Measurements from ENCODE around the gene ACSF3. TPM values are rescaled to one million over a fixed set of nuclear protein-coding genes. Genes with fewer than 3 reads are reported as not detected.

ACSF3 gene
- total and polyA plus RNA-seq, 2 experiments from 2014 or later = 27.6 to 32.2 TPM

GRCh38 chr16:89140401-89140800 lies 46.7 kb downstream of the ACSF3 start:
- H3K36me3 ChIP-seq = no peaks in the 10 kb centered on the region
- no peak overlapping the region for H3K27ac ChIP-seq
- no peak overlapping the region for H3K4me3 ChIP-seq
- H3K27me3 ChIP-seq = no peaks in the 10 kb centered on the region
- no peak for DNase-seq (ENCODE audit: low read depth in 1 of 2, low spot score in 1 of 2)
- H3K9me3 ChIP-seq (ENCODE audit: low read depth) = no peaks in the 10 kb centered on the region
- H3K4me1 ChIP-seq (ENCODE audit: low read depth) = no peaks in the 10 kb centered on the region
- TF ChIP-seq, protein P1, sequence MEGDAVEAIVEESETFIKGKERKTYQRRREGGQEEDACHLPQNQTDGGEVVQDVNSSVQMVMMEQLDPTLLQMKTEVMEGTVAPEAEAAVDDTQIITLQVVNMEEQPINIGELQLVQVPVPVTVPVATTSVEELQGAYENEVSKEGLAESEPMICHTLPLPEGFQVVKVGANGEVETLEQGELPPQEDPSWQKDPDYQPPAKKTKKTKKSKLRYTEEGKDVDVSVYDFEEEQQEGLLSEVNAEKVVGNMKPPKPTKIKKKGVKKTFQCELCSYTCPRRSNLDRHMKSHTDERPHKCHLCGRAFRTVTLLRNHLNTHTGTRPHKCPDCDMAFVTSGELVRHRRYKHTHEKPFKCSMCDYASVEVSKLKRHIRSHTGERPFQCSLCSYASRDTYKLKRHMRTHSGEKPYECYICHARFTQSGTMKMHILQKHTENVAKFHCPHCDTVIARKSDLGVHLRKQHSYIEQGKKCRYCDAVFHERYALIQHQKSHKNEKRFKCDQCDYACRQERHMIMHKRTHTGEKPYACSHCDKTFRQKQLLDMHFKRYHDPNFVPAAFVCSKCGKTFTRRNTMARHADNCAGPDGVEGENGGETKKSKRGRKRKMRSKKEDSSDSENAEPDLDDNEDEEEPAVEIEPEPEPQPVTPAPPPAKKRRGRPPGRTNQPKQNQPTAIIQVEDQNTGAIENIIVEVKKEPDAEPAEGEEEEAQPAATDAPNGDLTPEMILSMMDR (IDR thresholded peaks at IDR 0.05; ENCODE audit: low read depth, low read length) = no peak

DNA sequence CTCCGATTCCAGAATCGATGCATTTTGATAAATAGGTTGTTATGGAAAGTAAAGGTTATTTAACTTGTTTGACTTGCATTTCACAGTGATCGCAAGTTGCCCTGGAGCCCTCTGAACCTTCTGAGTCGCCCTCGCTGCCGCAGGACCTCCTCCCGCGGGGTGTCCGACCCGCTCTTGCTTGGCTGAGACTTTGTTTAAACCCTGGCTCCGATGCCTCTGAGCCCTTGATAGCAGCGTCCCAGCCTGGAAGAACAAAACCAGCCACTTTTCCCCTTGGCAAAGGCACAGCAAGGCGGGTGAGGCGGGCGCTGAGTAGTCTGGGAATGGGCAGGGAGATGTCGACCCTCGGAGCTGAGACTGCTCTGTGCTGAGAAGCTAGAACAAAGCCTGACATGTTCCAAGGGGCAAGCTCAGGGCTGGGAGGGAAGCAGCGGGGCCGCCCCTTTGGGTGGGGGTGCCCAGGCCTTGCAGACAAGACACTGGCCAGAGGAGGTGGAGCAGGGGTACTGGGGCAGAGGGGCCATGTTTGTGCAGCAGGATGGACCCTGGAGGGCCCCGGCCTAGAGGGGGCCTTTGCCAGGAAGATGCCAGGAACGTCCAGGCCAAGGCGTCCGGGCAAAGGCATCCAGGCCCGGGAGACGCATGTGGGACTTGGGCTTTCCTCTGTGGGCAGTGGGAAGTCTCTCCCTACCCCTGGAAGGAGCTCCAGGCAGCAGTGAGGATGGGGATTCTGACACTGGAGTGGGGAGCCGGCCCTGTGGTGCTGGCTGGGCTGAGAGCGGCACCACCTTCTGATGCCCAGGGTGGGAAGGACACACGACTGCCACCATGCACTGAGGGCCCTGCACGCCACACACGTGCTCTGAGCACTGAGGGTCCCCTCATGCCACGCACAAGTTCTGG lies 47.6 kb downstream of the ACSF3 start:
- Histone ChIP-seq H3K9me3 (ENCODE audit: low read depth) (no peaks in the 10 kb centered on the region), H3K4me1 (ENCODE audit: low read depth) (no peaks in the 10 kb centered on the region), H3K4me3 (no peak overlapping the region), H3K27me3 (no peaks in the 10 kb centered on the region), H3K36me3 (no peaks in the 10 kb centered on the region), H3K27ac (no peak overlapping the region)
- TF ChIP-seq, protein P1 (IDR thresholded peaks at IDR 0.05; ENCODE audit: low read depth, low read length) = no peak
- no peak for DNase-seq (ENCODE audit: low read depth in 1 of 2, low spot score in 1 of 2)

- no peak overlapping the region for H3K27ac ChIP-seq
- H3K9me3 ChIP-seq (ENCODE audit: low read depth) = no peaks in the 10 kb centered on the region
- TF ChIP-seq, protein P1 (IDR thresholded peaks at IDR 0.05; ENCODE audit: low read depth, low read length) = no peak
- no peaks in the 10 kb centered on the region for H3K36me3 ChIP-seq
- no peak overlapping the region for H3K4me3 ChIP-seq
- no peaks in the 10 kb centered on the region for H3K27me3 ChIP-seq
- H3K4me1 ChIP-seq (ENCODE audit: low read depth) = no peaks in the 10 kb centered on the region
- DNase-seq (ENCODE audit: low read depth in 1 of 2, low spot score in 1 of 2) = no peak
Measured at GRCh38 chr16:89141884-89142267, 48.2 kb downstream of the ACSF3 start.

DNA sequence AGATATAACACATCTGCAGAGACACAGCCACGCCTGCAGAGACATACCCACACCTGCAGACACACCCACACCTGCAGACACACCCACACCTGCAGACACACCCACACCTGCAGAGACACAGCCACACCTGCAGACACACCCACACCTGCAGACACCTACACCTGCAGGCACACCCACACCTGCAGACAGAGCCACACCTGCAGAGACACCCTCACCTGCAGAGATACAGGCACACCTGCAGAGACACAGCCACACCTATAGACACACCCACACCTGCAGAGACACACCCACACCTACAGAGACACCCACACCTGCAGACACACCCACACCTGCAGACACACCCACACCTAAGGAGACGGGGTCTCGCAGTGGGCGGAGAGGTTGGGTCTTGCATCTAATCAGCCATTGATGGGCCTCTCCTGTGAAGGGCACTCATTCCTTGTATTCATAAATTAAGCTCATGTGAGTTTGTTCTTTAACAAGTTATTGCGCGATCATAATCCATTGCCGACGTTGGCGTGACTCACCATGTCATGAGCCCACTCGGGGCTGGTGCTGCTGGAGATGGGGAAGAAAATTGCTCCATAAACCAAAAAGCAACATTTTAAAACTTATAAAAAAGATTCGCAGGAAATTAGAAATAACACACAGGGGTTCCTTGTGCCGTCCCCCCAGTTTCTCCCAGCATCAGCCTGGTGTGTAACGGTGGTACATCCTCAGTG lies 49.0 kb downstream of the ACSF3 start:
- H3K27me3 ChIP-seq = no peaks in the 10 kb centered on the region
- H3K36me3 ChIP-seq = no peaks in the 10 kb centered on the region
- H3K9me3 ChIP-seq (ENCODE audit: low read depth) = no peaks in the 10 kb centered on the region
- H3K4me1 ChIP-seq (ENCODE audit: low read depth) = no peaks in the 10 kb centered on the region
- H3K27ac ChIP-seq = no peak overlapping the region
- no peak overlapping the region for H3K4me3 ChIP-seq
- DNase-seq (ENCODE audit: low read depth in 1 of 2, low spot score in 1 of 2) = no peak
- TF ChIP-seq, protein P1 (IDR thresholded peaks at IDR 0.05; ENCODE audit: low read depth, low read length) = no peak

DNA sequence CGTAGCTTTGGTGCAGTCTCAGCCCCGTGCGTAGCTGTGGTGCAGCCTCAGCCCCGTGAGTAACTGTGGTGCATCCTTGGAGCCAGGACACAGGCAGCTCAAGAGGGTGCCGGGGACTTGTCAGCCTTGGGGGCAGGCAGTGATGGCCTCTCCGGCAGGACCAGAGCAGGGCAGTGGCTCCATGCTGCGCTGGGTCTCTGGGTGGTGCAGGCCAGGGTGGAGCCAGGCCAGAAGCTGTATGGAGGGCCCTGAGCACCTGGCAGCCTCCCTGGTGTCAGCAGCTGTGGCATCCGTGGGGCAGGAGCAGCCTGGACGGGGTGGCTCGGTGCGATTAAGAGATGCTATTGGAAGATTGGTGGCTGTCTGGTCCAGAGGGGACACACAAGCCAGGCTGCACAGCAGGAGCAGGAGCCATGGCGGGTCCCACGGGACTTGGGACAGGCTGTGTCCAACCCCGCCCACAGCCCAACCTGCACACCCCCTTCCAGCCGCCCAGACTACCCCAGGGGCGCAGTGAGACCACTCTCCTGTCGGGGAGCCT lies 49.6 kb downstream of the ACSF3 start:
- Histone ChIP-seq H3K36me3 (no peaks in the 10 kb centered on the region), H3K9me3 (ENCODE audit: low read depth) (no peaks in the 10 kb centered on the region), H3K27me3 (no peaks in the 10 kb centered on the region), H3K27ac (no peak overlapping the region), H3K4me3 (no peak overlapping the region), H3K4me1 (ENCODE audit: low read depth) (no peaks in the 10 kb centered on the region)
- TF ChIP-seq, protein P1 (IDR thresholded peaks at IDR 0.05; ENCODE audit: low read depth, low read length) = no peak
- DNase-seq (ENCODE audit: low read depth in 1 of 2, low spot score in 1 of 2) = no peak
